PC-3 (cell line): ENCODE measurements around the gene SLC12A6. TPM values are rescaled to one million over a fixed set of nuclear protein-coding genes. Genes with fewer than 3 reads are reported as not detected.
A peak's percentile ranks its signal among the peaks of the same experiment; 100 is the strongest.

Experiments
- ATAC-seq: fragments of 200-7000 bp; cut with Tn5 transposase; 2 replicates; pipeline ENCODE4 v1.9.1; 2020; ENCODE audit warnings: mild to moderate bottlenecking, moderate library complexity
- BruUV-seq: library from RNA; stranded (reverse); fragments of 400-500 nt; replicated peaks from 2 replicates; lab custom pipeline; 2021; lab: Mats Ljungman, UMichigan
- CTCF ChIA-PET: fragments of 300-600 bp; sonication (Branson Sonifier 250); formaldehyde crosslinking; loops from one replicate; lab custom pipeline; 2022; ENCODE audit warnings: antibody characterized with exemption; lab: Charles Lee
- POLR2A ChIA-PET: fragments of 300-600 bp; sonication (Branson Sonifier 250); formaldehyde crosslinking; loops from one replicate; lab custom pipeline; 2022; ENCODE audit warnings: antibody characterized with exemption; ENCODE audit not compliant: unreplicated experiment; lab: Charles Lee
- DNase-seq: peaks from one replicate; pipeline ENCODE4 v3.0.0-alpha.2; 2015
- H2AFZ ChIP-seq: fragments of 300-600 bp; sonication (generic); 2 replicates; pipeline ENCODE4 v1.6.0; 2016; ENCODE audit warnings: antibody characterized with exemption, low read length
- H3F3A ChIP-seq: fragments of 300-600 bp; sonication (generic); one replicate; pipeline ENCODE4 v1.6.0; 2017; ENCODE audit warnings: antibody characterized with exemption, low read length, control low read depth, mild to moderate bottlenecking; ENCODE audit not compliant: unreplicated experiment
- H3K27ac ChIP-seq: fragments of 300-600 bp; sonication (generic); 2 replicates; pipeline ENCODE4 v1.5.1; 2016; ENCODE audit warnings: mild to moderate bottlenecking, low read length
- H3K27me3 ChIP-seq: fragments of 300-600 bp; sonication (generic); 2 replicates; pipeline ENCODE4 v1.6.1; 2016; ENCODE audit warnings: low read length, mixed read lengths
- H3K36me3 ChIP-seq: fragments of 300-600 bp; sonication (generic); 2 replicates; pipeline ENCODE4 v1.6.1; 2016; ENCODE audit warnings: low read depth, mixed run types, low read length, mixed read lengths
- H3K4me1 ChIP-seq: fragments of 300-600 bp; sonication (generic); 2 replicates; pipeline ENCODE4 v1.5.1; 2016; ENCODE audit warnings: low read length; ENCODE audit not compliant: insufficient read depth
- H3K4me2 ChIP-seq: fragments of 300-600 bp; sonication (generic); 2 replicates; pipeline ENCODE4 v1.6.0; 2016; ENCODE audit warnings: low read length
- H3K4me3 ChIP-seq: fragments of 300-600 bp; sonication (generic); 2 replicates; pipeline ENCODE4 v1.5.1; 2016; ENCODE audit warnings: mild to moderate bottlenecking, low read length, mixed read lengths
- H3K79me2 ChIP-seq: fragments of 300-600 bp; sonication (generic); 2 replicates; pipeline ENCODE4 v1.6.1; 2017; ENCODE audit warnings: low read length, mixed read lengths
- H3K9ac ChIP-seq: fragments of 300-600 bp; sonication (generic); 2 replicates; pipeline ENCODE4 v1.6.0; 2016; ENCODE audit warnings: mild to moderate bottlenecking, low read length
- H3K9me2 ChIP-seq: fragments of 300-600 bp; sonication (generic); replicated peaks from 2 replicates; pipeline ENCODE4 v1.6.1; 2016; ENCODE audit warnings: mixed run types, low read length, mixed read lengths
- H3K9me3 ChIP-seq: fragments of 300-600 bp; sonication (generic); 2 replicates; pipeline ENCODE4 v1.6.1; 2016; ENCODE audit warnings: low read length, mixed read lengths
- H4K20me1 ChIP-seq: fragments of 300-600 bp; sonication (generic); 2 replicates; pipeline ENCODE4 v1.6.1; 2016; ENCODE audit warnings: low read length, mixed read lengths
- CTCF ChIP-seq: fragments of 300-600 bp; sonication (generic); conservative IDR thresholded peaks from 2 replicates; pipeline ENCODE4 v1.5.1; 2017; ENCODE audit warnings: antibody characterized with exemption, low read depth, mild to moderate bottlenecking, low read length
- EZH2 ChIP-seq: fragments of 300-600 bp; sonication (generic); IDR thresholded peaks from one replicate; pipeline ENCODE4 v1.6.1; 2017; ENCODE audit warnings: antibody characterized with exemption, mild to moderate bottlenecking, low read length; ENCODE audit not compliant: unreplicated experiment
- EZH2phosphoT487 ChIP-seq: fragments of 300-600 bp; sonication (generic); IDR thresholded peaks from 2 replicates; pipeline ENCODE4 v1.6.1; 2018; ENCODE audit warnings: mild to moderate bottlenecking, antibody characterized with exemption, low read length, borderline replicate concordance
- intact Hi-C: fragments of 100-400 bp; cut with micrococcal nuclease; formaldehyde crosslinking; loops from 2 replicates; pipeline ENCODE4 v1.9.0; 2023
- total RNA-seq: library from RNA; depleted of rRNA; stranded (reverse); fragments of >200 nt; gene quantifications from 2 replicates; pipeline ENCODE4 v1.2.3, GENCODE V29; 2014

SLC12A6 gene
- total RNA-seq, 1 experiment from 2014 or later = 22.9 TPM

GRCh38 chr15:34223904-34224596 lies 113.5 kb downstream of the SLC12A6 start:
- Histone ChIP-seq H4K20me1 (no peaks in the 10 kb centered on the region), H3F3A (peaks cover 6% of the 10 kb centered on the region), H3K36me3 (peaks cover 18% of the 10 kb centered on the region), H2AFZ (peak overlapping the region; percentile 53), H3K27ac (peak overlapping the region; percentile 78), H3K9ac (peak overlapping the region; percentile 92), H3K79me2 (peaks cover 38% of the 10 kb centered on the region), H3K9me3 (no peaks in the 10 kb centered on the region), H3K4me2 (peak overlapping the region; percentile 87), H3K4me3 (peak overlapping the region; percentile 96), H3K9me2 (no peaks in the 10 kb centered on the region), H3K4me1 (peaks cover 20% of the 10 kb centered on the region), H3K27me3 (no peaks in the 10 kb centered on the region)
- POLR2A ChIA-PET = interaction anchor here (0.6 kb wide), 1 partner anchor 176 kb away, joined by 6 read pairs; no protein-coding TSS in a partner anchor
- DNase-seq (no peak), ATAC-seq (no peak)
- TF ChIP-seq EZH2phosphoT487 (no peak), CTCF (no peak), EZH2 (no peak)
- intact Hi-C loops = loop anchor here (10.0 kb wide), 1 partner anchor 741 kb away; the partner anchor contains the start of gene AQR
- BruUV-seq = no TSS peak
- CTCF ChIA-PET = no interaction called here

- Histone ChIP-seq H2AFZ (no peak overlapping the region), H3K4me1 (peaks cover 28% of the 10 kb centered on the region), H3F3A (peaks cover 18% of the 10 kb centered on the region), H3K27ac (peak overlapping the region; percentile 99), H3K79me2 (no peaks in the 10 kb centered on the region), H3K36me3 (no peaks in the 10 kb centered on the region), H3K9ac (peak overlapping the region; percentile 90), H3K27me3 (no peaks in the 10 kb centered on the region), H3K4me2 (peak overlapping the region; percentile 66), H3K9me2 (no peaks in the 10 kb centered on the region), H4K20me1 (no peaks in the 10 kb centered on the region), H3K4me3 (peak overlapping the region; percentile 38), H3K9me3 (no peaks in the 10 kb centered on the region)
- ATAC-seq (peak; percentile 76), DNase-seq (peak; percentile 95)
- CTCF ChIA-PET = interaction anchor here (0.6 kb wide), 1 partner anchor 46 kb away, joined by 3 read pairs; no protein-coding TSS in a partner anchor
- POLR2A ChIA-PET = interaction anchor here (0.6 to 1.0 kb wide), 5 partner anchors 8 to 139 kb away, joined by 3 to 5 read pairs (median 3); partner anchors contain the start of gene KATNBL1
- TF ChIP-seq EZH2phosphoT487 (no peak), CTCF (no peak)
- BruUV-seq = TSS peak; percentile 74
- intact Hi-C loops = loop anchor here (1.0 to 5.0 kb wide), 3 partner anchors 22 to 125 kb away; partner anchors contain the start of genes NOP10 and NUTM1
Measured at GRCh38 chr15:34217587-34218225, 119.9 kb downstream of the SLC12A6 start.
